Measurements from ENCODE around the gene RPS6KL1.

Gene RPS6KL1

DNA sequence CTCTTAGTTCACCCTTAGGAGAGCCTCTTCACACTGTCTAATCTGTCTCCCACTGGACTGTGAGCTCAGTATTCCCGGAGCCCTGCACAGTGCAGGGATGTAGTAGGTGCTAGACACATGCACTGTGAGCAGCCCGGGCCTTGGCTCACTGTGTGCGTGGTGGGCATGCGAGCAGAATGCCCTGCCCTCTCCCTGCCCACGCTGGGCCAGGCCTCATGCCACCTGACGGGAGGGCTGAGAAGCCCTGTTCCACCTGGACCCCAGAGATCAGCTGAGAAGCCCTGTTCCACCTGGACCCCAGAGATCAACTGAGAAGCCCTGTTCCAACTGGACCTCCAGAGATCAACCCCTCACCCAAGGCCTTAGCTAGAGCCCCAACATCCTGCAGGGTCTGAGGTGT is 10.9 kb downstream of the RPS6KL1 start:
- TF ChIP-seq, protein P1, sequence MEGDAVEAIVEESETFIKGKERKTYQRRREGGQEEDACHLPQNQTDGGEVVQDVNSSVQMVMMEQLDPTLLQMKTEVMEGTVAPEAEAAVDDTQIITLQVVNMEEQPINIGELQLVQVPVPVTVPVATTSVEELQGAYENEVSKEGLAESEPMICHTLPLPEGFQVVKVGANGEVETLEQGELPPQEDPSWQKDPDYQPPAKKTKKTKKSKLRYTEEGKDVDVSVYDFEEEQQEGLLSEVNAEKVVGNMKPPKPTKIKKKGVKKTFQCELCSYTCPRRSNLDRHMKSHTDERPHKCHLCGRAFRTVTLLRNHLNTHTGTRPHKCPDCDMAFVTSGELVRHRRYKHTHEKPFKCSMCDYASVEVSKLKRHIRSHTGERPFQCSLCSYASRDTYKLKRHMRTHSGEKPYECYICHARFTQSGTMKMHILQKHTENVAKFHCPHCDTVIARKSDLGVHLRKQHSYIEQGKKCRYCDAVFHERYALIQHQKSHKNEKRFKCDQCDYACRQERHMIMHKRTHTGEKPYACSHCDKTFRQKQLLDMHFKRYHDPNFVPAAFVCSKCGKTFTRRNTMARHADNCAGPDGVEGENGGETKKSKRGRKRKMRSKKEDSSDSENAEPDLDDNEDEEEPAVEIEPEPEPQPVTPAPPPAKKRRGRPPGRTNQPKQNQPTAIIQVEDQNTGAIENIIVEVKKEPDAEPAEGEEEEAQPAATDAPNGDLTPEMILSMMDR (IDR thresholded peaks at IDR 0.05; ENCODE audit: control insufficient read depth, extremely low read depth, insufficient read depth), result no peak
- DNase-seq (ENCODE audit: low read depth), result no peak
- no peak overlapping the region for H3K4me3 ChIP-seq (ENCODE audit: low read depth, low read length)

DNA sequence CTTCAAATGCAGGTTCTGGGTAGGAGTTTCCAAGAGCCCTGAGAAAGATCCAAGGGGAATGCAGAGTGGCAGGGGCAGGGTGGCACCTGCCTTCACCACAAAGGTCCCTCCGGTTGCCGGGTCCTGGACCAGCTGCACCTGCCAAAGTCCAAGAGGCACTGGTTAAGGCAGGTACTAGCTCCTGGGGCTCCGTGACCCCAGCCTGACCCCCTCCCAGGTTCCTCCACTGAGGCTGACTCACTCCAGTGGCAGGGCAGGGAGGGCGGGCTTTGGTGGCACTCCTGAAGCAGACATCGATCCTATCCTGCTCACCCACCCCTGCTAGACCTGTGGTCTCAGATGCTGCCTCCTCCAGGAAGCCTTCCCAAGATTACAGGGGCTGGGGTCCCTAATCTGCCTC is 11.4 kb downstream of the RPS6KL1 start:
- DNase-seq (ENCODE audit: low read depth), result no peak
- no peak overlapping the region for H3K4me3 ChIP-seq (ENCODE audit: low read depth, low read length)
- TF ChIP-seq, protein P1 (IDR thresholded peaks at IDR 0.05; ENCODE audit: control insufficient read depth, extremely low read depth, insufficient read depth), result no peak

DNA sequence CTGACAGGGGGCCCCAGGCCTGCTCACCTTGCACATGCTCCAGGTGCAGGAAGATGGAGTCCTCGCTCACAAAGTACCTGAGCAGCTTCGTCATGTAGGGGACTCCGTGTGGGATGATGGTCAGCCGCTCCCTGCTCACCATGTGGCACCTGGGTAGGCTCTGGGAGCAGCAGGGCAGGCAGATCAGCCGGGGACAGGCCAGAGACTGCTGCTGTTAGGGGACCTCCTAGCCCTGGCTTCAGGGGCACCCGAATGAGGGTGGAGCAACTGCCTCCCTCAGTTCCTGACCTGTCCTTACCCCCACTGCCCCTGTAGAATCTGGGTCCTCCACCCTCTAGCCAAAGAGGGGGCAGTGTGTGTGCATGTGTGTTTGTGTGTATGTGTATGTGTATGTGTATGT is 11.8 kb downstream of the RPS6KL1 start:
- DNase-seq (ENCODE audit: low read depth), result no peak
- H3K4me3 ChIP-seq (ENCODE audit: low read depth, low read length), result no peak overlapping the region
- TF ChIP-seq, protein P1 (IDR thresholded peaks at IDR 0.05; ENCODE audit: control insufficient read depth, extremely low read depth, insufficient read depth), result no peak

DNA sequence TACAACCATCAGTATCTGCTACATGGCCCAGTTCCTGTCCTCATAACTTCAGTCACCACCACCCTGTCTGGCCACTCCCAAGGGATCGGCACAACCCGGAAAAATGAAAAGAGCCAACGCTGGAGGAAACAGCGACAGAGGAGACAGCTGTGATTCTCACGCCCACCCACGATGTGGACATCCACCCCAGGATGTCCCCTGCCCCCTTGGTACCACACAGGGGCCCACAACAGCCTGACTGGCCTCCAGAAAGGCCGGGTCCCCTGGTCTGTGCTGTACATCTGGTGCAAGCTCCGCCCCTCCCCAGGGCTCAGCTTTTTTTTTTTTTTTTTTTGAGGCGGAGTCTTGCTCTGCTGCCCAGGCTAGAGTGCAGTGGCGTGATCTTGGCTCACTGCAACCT is 12.5 kb downstream of the RPS6KL1 start:
- DNase-seq (ENCODE audit: low read depth), result no peak
- H3K4me3 ChIP-seq (ENCODE audit: low read depth, low read length), result no peak overlapping the region
- TF ChIP-seq, protein P1 (IDR thresholded peaks at IDR 0.05; ENCODE audit: control insufficient read depth, extremely low read depth, insufficient read depth), result no peak

DNA sequence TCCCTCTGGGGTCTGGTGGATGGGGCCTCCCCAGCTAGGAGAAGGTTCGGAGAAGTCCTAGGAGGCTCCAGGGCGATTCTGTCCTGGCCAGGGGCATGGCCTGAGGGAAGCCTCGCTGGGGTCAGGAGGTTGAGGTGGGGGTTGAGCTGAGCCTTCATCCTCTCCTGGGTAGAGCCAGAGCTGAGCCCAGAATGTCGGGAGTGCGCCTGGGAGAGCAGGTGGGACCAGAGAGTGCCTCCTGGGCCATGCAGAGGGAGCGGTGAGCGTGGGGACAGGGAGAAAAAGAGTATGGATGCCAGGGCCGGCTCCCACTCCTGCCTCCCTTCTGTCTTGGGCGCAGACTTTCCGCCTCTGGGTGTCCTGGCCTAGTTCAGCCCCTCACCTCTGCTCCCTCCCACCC is 13.1 kb downstream of the RPS6KL1 start:
- no peak for DNase-seq (ENCODE audit: low read depth)
- TF ChIP-seq, protein P1 (IDR thresholded peaks at IDR 0.05; ENCODE audit: control insufficient read depth, extremely low read depth, insufficient read depth), result no peak
- no peak overlapping the region for H3K4me3 ChIP-seq (ENCODE audit: low read depth, low read length)

DNA sequence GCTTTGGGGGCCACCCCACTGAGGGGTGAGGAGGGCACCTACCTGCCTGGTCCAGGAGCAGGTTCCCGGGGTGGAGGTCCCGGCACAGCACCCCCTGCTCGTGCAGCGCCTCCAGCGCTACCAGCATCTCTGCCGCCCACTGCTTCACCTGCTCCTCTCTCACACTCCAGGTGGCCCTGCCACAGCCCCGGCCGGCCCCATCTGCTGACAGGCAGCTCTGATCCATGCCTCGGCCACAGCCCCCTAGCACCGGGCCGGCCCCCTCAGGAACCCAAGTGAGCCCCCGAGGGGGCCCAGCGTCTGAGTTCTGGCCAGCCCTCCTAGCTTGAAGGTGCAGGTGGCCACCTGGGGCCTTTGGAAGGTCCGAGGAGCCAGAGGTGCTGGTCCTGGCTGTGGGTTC is 13.6 kb downstream of the RPS6KL1 start:
- TF ChIP-seq, protein P1 (IDR thresholded peaks at IDR 0.05; ENCODE audit: control insufficient read depth, extremely low read depth, insufficient read depth), result no peak
- no peak for DNase-seq (ENCODE audit: low read depth)
- no peak overlapping the region for H3K4me3 ChIP-seq (ENCODE audit: low read depth, low read length)

DNA sequence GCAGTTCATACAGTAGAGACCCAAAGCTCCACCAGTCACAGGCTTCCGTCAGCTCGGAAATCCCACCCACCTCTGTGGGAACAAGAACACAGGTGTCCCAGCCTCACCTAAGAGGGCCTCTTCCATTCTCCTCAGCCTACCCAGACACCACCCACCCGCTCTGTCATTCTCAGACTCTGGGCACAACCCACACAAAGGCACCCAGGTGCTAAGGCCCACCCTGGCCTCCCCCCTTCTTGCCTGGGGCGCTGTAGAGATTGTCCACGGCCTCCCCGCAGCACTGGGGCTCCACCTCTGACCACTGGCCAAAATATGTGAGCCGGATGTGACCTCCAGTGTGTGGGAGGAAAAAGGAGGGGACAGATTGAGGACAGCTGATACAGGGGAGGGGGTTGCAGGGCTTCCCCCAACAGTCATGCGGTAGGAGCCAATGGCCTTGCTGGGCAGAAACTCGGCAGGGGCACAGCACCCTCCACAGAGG is 14.2 kb downstream of the RPS6KL1 start:
- TF ChIP-seq, protein P1 (IDR thresholded peaks at IDR 0.05; ENCODE audit: control insufficient read depth, extremely low read depth, insufficient read depth), result no peak
- no peak for DNase-seq (ENCODE audit: low read depth)
- no peak overlapping the region for H3K4me3 ChIP-seq (ENCODE audit: low read depth, low read length)

Measured in LNCaP clone FGC (cell line).